Activated naive CD4-positive, alpha-beta T cell treated with anti-CD3 and anti-CD28 coated beads for 36 hours (primary cell): ENCODE data around the gene HS2ST1. TPM values are rescaled to one million over a fixed set of nuclear protein-coding genes. Genes with fewer than 3 reads are reported as not detected.

ENCODE experiments used
- CTCF ChIA-PET: fragments of 350-600 bp; sonication (Branson Sonifier 250); formaldehyde crosslinking; loops from one replicate; lab custom pipeline; 2021; ENCODE audit warnings: antibody characterized with exemption; lab: Charles Lee
- DNase-seq: peaks from one replicate; pipeline ENCODE4 v3.0.0-alpha.2; 2020
- H3K27ac Mint-ChIP-seq: one replicate; pipeline ENCODE4 v1.8.0; 2021; ENCODE audit warnings: mild to moderate bottlenecking, mixed read lengths
- H3K27me3 Mint-ChIP-seq: one replicate; pipeline ENCODE4 v1.8.0; 2021; ENCODE audit warnings: low read depth, mixed read lengths
- H3K36me3 Mint-ChIP-seq: one replicate; pipeline ENCODE4 v1.8.0; 2021; ENCODE audit warnings: low read depth, mixed read lengths
- H3K4me1 Mint-ChIP-seq: one replicate; pipeline ENCODE4 v1.8.0; 2021; ENCODE audit warnings: low read depth, mixed read lengths
- H3K4me3 Mint-ChIP-seq: one replicate; pipeline ENCODE4 v1.8.0; 2021; ENCODE audit warnings: mild to moderate bottlenecking, moderate library complexity, mixed read lengths
- H3K9me3 Mint-ChIP-seq: one replicate; pipeline ENCODE4 v1.8.0; 2021; ENCODE audit warnings: mixed read lengths
- intact Hi-C: fragments of 100-400 bp; cut with micrococcal nuclease; formaldehyde crosslinking; loops from one replicate; pipeline ENCODE4 v1.15.1; 2023
- total RNA-seq, 2 experiments: library from RNA; stranded (reverse); gene quantifications; one replicate each; pipeline ENCODE4 v1.2.3, GENCODE V29; 2021

Gene HS2ST1
- total RNA-seq, 2 experiments from 2014 or later = 11.3 to 15.5 TPM

DNA sequence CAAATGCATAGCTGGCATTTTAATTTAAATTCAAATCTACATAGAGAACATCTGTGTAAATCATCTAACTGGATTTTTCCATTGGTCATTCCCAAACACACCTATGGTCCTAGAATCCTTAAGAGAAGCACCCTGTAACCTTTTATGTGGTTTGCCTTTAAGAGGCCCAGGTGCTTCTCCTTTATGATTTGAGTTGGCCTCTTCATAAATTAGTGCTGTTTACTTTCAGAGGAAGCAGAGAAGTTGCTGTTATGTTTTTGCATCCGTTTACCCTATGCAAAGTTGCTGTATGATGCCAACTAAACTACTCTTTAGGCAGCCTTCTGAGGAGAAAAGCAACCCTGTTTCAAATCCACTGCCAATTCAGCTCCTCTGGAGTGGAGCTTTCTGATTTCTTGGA lies 193.8 kb downstream of the HS2ST1 start:
- no peak overlapping the region for H3K27ac Mint-ChIP-seq
- H3K27me3 Mint-ChIP-seq = no peaks in the 10 kb centered on the region
- H3K4me3 Mint-ChIP-seq = no peak overlapping the region
- no peak for DNase-seq
- no peaks in the 10 kb centered on the region for H3K4me1 Mint-ChIP-seq
- CTCF ChIA-PET = interaction anchor here (1.1 to 1.4 kb wide), 2 partner anchors 24 kb away, joined by 4 to 6 read pairs; no protein-coding TSS in a partner anchor
- no peaks in the 10 kb centered on the region for H3K9me3 Mint-ChIP-seq
- peaks cover 3% of the 10 kb centered on the region for H3K36me3 Mint-ChIP-seq
- intact Hi-C loops = no loop called here

DNA sequence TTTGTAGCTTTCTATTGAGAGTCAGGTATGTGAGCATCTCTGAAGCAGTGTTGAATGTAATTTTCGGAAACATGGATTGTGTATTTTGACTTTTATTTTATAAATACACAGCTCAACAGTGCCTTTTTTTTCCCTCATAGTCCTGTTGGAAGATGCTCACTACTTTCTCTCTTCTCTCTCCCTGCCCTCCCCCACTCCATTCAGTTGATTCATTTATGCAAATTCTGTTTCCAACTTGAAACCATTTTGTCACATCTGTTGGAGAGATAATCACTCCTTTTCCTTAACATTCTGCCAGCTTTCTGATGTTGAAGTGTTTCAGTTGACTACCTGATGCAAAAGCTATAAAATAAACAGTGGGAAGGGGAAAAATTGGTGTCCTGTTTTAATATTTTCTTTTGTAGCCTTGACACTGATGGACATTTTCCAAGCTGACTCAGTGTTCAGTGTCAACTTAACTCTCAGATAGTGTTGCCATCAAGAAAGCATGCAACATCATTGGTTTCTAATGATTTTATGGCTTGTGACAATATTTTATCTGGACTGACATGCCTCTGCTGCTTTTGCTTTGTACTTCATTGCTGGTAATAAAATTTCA lies 194.5 kb downstream of the HS2ST1 start:
- Mint-ChIP-seq H3K36me3 (peaks cover 3% of the 10 kb centered on the region), H3K4me3 (no peak overlapping the region), H3K27ac (no peak overlapping the region), H3K9me3 (no peaks in the 10 kb centered on the region), H3K4me1 (no peaks in the 10 kb centered on the region), H3K27me3 (no peaks in the 10 kb centered on the region)
- DNase-seq = no peak
- intact Hi-C loops = no loop called here
- CTCF ChIA-PET = interaction anchor here (0.7 to 1.4 kb wide), 3 partner anchors 23 to 116 kb away, joined by 3 to 6 read pairs (median 4); no protein-coding TSS in a partner anchor

DNA sequence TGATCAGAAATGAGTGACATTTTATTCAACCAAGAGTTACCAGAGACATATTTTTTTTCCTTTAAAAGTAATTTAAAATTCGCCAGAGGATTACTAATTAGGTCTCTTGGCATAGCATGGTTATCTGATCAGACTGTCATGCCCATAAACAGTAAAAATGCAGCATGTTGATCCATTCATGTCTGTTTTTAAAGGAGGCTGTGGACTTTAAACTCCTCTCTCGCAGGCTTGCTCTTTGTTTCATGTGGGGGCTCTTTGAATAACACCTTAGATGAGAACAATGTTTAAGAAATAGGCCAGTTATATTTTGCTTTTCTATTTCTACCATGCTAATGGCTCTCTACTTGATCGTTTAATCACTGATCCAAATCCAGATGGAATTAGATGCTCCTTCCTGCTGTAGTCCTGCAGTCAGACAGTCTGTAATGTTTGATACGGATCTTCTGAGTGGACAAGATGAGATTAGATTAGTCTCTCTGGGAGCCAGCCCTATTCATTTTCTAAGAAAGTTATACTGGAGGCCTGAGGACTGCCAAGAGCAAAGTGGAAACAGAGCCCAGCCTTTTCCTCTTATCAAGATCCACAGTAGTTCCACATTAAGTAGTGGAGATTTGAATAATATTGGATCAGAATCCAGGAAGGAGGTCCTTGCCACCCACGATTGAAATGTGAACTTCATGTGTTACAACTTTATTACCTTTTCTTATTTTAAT lies 197.4 kb downstream of the HS2ST1 start:
- H3K27me3 Mint-ChIP-seq = no peaks in the 10 kb centered on the region
- H3K4me3 Mint-ChIP-seq = no peak overlapping the region
- intact Hi-C loops = no loop called here
- H3K9me3 Mint-ChIP-seq = no peaks in the 10 kb centered on the region
- no peaks in the 10 kb centered on the region for H3K36me3 Mint-ChIP-seq
- no peak overlapping the region for H3K27ac Mint-ChIP-seq
- CTCF ChIA-PET = no interaction called here
- no peaks in the 10 kb centered on the region for H3K4me1 Mint-ChIP-seq
- DNase-seq = no peak

- H3K9me3 Mint-ChIP-seq = no peaks in the 10 kb centered on the region
- no peak for DNase-seq
- no peaks in the 10 kb centered on the region for H3K27me3 Mint-ChIP-seq
- CTCF ChIA-PET = no interaction called here
- no peak overlapping the region for H3K4me3 Mint-ChIP-seq
- H3K4me1 Mint-ChIP-seq = no peaks in the 10 kb centered on the region
- H3K27ac Mint-ChIP-seq = no peak overlapping the region
- intact Hi-C loops = no loop called here
- H3K36me3 Mint-ChIP-seq = no peaks in the 10 kb centered on the region
Observed at GRCh38 chr1:87113313-87113712, 198.9 kb downstream of the HS2ST1 start.

DNA sequence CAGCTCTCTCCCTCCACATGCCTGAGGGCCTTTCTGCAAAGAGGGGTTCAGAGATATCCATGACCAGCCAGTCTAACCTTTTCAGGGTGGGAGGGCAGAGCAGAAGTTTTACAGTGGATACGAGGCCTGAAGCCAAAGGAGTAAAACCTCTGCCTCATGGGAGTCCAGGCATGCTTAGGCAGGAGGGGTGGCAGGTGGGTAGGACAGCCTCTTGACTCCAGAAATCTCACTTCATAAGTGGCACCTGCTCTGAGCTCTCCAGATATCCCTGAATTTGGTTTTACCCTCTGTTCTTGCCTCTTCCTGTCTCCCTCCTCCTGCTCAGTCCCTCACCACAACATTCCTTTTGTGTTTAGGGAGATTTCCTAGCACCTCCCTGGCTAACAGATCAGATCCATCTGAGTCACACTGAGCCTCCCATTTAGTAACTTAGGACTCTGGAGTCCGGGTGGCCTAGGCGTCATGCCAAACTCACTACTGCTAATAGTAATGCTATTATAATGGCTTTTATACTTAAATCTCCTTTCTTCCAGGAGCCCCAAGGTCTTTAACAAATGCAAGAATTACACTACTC lies 201.0 kb downstream of the HS2ST1 start:
- Mint-ChIP-seq H3K4me1 (no peaks in the 10 kb centered on the region), H3K27ac (no peak overlapping the region), H3K4me3 (no peak overlapping the region), H3K36me3 (no peaks in the 10 kb centered on the region), H3K9me3 (no peaks in the 10 kb centered on the region), H3K27me3 (no peaks in the 10 kb centered on the region)
- intact Hi-C loops = no loop called here
- DNase-seq = no peak
- CTCF ChIA-PET = no interaction called here

DNA sequence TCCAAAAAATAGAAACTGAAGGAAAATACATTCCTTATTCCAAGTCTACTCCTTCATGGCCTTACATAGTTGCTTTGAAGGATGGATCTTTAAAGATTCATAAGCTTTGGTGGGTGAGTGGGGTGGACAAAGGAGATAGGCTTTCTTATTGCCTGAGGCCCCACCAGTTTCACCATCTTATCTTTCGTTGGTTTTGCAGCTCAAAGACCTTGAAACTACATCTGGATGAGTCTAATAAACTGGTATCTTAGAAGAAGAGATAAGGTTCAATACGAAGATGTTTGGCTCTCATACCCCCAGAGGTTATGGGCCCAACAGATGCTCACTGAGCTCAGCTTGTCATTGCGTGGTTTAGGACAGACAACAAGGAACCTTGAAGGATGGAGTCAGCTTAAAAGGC lies 201.5 kb downstream of the HS2ST1 start:
- Mint-ChIP-seq H3K4me1 (no peaks in the 10 kb centered on the region), H3K27ac (no peak overlapping the region), H3K36me3 (no peaks in the 10 kb centered on the region), H3K4me3 (no peak overlapping the region), H3K9me3 (no peaks in the 10 kb centered on the region), H3K27me3 (no peaks in the 10 kb centered on the region)
- intact Hi-C loops = no loop called here
- CTCF ChIA-PET = no interaction called here
- DNase-seq = no peak

DNA sequence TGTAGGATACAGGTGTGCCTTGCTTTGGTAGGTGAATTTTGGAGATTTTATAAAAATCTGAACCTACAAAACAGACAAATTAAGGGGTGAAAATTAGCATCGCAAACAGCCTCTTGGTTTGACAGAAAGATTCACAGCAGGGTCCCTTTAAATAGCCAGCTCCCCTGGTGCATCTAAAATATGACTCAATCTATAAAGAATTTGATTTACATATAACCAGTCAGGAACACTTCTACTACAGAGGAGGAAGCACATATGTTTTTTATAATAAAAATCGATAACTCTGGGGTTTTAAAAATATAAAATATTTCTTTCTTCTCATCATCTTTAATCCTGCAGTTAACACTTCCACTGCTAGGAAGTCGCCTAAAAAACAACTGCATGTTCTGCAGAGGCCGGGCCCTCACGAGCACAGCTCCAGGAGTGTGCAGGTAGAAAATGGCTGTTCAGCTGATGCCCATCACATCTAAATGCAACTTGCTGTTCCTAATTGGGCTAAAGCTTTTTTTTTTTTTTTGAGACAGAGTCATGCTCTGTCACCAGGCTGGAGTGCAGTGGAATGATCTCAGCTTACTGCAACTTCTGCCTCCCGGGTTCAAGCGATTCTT lies 203.4 kb downstream of the HS2ST1 start:
- Mint-ChIP-seq H3K27me3 (no peaks in the 10 kb centered on the region), H3K4me1 (no peaks in the 10 kb centered on the region), H3K36me3 (no peaks in the 10 kb centered on the region), H3K4me3 (no peak overlapping the region), H3K27ac (no peak overlapping the region), H3K9me3 (no peaks in the 10 kb centered on the region)
- CTCF ChIA-PET = interaction anchor here (0.6 to 0.9 kb wide), 3 partner anchors 8 to 149 kb away, joined by 3 read pairs; no protein-coding TSS in a partner anchor
- intact Hi-C loops = no loop called here
- no peak for DNase-seq

DNA sequence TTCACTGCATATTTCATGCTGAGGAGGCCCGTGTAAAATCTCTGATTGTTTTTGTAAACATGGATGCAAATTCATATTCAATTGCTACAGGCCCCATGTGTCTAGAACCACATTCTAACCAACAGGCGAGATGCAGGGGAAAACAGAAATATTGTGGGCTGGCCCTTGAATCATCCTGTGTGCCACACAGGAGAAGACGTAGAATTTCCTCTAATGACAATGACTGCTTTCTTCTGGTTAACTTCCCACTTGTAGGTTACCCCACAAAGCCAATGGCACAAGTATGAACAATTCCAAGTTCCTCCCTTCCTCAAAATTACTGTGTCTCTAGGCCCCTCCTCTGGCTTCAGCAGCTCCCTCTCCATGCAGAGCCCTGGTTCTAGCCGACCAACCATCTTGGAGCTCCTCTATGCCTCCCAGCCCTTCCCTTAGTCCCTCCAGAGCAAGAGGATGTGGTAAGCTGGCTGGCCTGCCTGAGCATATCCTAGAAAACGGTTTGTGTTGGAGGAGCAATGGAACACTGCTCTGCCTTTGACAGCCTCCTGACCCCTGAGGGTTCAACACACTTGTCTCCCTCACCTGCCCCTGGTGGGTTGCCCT lies 205.2 kb downstream of the HS2ST1 start:
- Mint-ChIP-seq H3K9me3 (no peaks in the 10 kb centered on the region), H3K27ac (no peak overlapping the region)

GRCh38 chr1:87120779-87121178 lies 206.3 kb downstream of the HS2ST1 start:
- Mint-ChIP-seq H3K27ac (no peak overlapping the region), H3K36me3 (no peaks in the 10 kb centered on the region), H3K4me3 (no peak overlapping the region), H3K4me1 (no peaks in the 10 kb centered on the region), H3K27me3 (no peaks in the 10 kb centered on the region), H3K9me3 (no peaks in the 10 kb centered on the region)
- intact Hi-C loops = no loop called here
- DNase-seq = no peak
- CTCF ChIA-PET = no interaction called here

More for the DNA sequence above, 205.2 kb downstream of the HS2ST1 start:
- no peaks in the 10 kb centered on the region for H3K4me1 Mint-ChIP-seq
- no peak overlapping the region for H3K4me3 Mint-ChIP-seq
- intact Hi-C loops = no loop called here
- no peaks in the 10 kb centered on the region for H3K27me3 Mint-ChIP-seq
- CTCF ChIA-PET = interaction anchor here (0.6 kb wide), 2 partner anchors 249 to 346 kb away, joined by 3 to 4 read pairs; no protein-coding TSS in a partner anchor
- no peaks in the 10 kb centered on the region for H3K36me3 Mint-ChIP-seq
- DNase-seq = no peak

DNA sequence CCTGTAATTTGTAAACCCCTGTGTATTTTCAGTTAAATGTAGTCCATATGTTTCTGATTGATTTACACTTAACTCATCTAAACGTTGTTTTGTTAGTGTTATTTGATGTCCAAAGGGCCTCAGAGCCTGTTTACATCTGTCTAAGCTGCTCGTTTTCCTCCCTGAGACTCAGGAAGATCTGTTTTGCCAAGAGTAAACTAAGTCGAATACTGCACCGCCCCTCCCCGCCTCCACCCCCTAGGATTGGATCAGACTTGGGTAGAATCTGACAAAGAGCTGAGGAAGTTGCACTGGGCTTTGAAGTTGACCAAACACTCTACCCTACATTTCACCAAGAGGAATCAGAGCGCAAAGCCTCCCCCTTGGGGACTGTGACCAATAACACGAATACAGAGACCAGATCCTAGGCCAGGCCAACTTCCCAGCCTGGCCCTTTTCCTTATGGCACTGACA lies 207.3 kb downstream of the HS2ST1 start:
- no peak overlapping the region for H3K27ac Mint-ChIP-seq
- no peaks in the 10 kb centered on the region for H3K27me3 Mint-ChIP-seq
- no peaks in the 10 kb centered on the region for H3K9me3 Mint-ChIP-seq
- intact Hi-C loops = no loop called here
- no peaks in the 10 kb centered on the region for H3K36me3 Mint-ChIP-seq
- CTCF ChIA-PET = interaction anchor here (1.1 kb wide), 1 partner anchor 10 kb away, joined by 5 read pairs; no protein-coding TSS in a partner anchor
- H3K4me1 Mint-ChIP-seq = no peaks in the 10 kb centered on the region
- DNase-seq = no peak
- H3K4me3 Mint-ChIP-seq = no peak overlapping the region

DNA sequence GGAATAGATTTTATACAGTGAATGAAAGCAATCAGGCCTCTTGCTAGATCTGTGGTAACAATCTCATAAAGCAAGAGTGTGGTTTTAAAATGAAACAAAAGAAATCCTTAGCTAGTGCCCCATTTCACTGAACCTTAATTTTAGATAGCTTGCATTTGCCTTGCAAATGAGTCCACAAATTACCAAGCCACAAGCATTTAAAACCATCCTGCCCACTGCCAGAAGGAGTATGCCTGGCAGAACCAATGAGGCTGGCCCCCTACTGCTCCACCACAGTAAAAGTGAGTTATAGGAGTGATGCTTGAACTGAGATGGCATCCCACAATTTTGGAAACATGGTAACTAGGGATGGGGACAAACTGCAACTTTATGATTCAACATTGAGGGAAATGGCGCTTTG lies 207.8 kb downstream of the HS2ST1 start:
- Mint-ChIP-seq H3K36me3 (no peaks in the 10 kb centered on the region), H3K9me3 (no peaks in the 10 kb centered on the region), H3K4me3 (no peak overlapping the region), H3K27ac (no peak overlapping the region), H3K4me1 (no peaks in the 10 kb centered on the region), H3K27me3 (no peaks in the 10 kb centered on the region)
- DNase-seq = no peak
- CTCF ChIA-PET = interaction anchor here (1.1 kb wide), 1 partner anchor 9 kb away, joined by 5 read pairs; no protein-coding TSS in a partner anchor
- intact Hi-C loops = no loop called here

DNA sequence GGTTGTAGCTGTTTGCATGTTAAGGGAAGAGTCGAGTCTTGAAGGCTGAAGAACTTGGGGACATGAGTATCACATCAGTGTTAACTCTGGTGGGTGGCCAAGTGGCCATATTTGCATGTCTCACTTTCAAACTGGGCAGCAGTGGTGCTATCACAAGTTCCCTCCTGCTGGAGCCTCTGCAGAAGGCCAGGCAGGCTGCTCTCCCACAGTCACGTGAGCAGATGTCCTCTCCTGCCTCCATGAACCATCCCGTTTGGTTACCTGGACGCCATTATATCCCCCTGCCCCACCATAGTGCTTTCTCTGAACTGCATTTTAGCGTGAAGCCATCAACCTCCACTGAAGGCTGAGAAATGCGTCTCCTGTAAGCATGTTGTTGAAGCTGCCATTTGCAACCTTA lies 209.2 kb downstream of the HS2ST1 start:
- Mint-ChIP-seq H3K27me3 (peaks cover 4% of the 10 kb centered on the region), H3K36me3 (no peaks in the 10 kb centered on the region), H3K9me3 (no peaks in the 10 kb centered on the region), H3K4me1 (no peaks in the 10 kb centered on the region), H3K4me3 (no peak overlapping the region), H3K27ac (no peak overlapping the region)
- intact Hi-C loops = no loop called here
- CTCF ChIA-PET = interaction anchor here (0.6 kb wide), 1 partner anchor 300 kb away, joined by 5 read pairs; no protein-coding TSS in a partner anchor
- no peak for DNase-seq
